ENCODE results near the gene GNAT2.

DNA sequence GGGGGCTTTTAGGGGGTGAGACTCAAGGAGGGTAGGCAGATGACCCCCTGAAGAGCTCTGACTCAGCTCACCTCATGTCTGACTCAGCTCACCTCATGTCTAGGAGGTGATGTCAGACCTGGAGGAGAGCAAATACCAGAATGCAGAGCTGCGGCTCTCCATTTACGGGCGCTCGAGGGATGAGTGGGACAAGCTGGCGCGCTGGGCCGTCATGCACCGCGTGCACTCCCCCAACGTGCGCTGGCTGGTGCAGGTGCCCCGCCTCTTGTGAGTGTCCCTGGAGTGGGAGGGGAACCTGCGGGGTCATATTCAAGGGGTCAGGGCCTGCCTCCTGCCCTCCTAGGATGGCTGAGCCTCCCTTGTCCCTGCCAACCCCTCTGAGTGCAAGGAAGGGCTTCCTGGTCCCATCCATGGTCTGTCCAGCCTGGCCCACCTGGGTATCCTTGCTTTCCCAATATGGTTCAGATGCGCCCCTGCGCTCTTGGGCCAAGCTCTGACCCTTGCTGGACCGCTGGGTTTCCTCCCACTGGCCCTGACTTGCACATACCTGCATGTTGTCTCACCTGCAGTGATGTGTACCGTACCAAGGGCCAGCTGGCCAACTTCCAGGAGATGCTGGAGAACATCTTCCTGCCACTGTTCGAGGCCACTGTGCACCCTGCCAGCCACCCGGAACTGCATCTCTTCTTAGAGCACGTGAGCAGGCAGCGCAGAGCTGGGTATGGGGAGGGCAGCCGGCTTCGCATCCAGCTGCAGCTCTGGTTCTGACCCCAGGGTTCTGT is 9.3 kb upstream of the GNAT2 start:
- TF ChIP-seq, protein P1, sequence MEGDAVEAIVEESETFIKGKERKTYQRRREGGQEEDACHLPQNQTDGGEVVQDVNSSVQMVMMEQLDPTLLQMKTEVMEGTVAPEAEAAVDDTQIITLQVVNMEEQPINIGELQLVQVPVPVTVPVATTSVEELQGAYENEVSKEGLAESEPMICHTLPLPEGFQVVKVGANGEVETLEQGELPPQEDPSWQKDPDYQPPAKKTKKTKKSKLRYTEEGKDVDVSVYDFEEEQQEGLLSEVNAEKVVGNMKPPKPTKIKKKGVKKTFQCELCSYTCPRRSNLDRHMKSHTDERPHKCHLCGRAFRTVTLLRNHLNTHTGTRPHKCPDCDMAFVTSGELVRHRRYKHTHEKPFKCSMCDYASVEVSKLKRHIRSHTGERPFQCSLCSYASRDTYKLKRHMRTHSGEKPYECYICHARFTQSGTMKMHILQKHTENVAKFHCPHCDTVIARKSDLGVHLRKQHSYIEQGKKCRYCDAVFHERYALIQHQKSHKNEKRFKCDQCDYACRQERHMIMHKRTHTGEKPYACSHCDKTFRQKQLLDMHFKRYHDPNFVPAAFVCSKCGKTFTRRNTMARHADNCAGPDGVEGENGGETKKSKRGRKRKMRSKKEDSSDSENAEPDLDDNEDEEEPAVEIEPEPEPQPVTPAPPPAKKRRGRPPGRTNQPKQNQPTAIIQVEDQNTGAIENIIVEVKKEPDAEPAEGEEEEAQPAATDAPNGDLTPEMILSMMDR (IDR thresholded peaks at IDR 0.05), result no peak
- TF ChIP-seq POLR2AphosphoS5 (IDR thresholded peaks at IDR 0.05) (no peak), EP300 (IDR thresholded peaks at IDR 0.05) (no peak), POLR2A (IDR thresholded peaks at IDR 0.05) (no peak)

Measured in upper lobe of left lung (tissue), 4 donors.